NCI-H2227 (cell line): ENCODE data around the gene MRPS34.

Experiments
- DNase-seq: peaks from one replicate; lab custom pipeline; 2025; ENCODE audit not compliant: unreplicated experiment; lab: John Stamatoyannopoulos, UW

MRPS34 gene

DNA sequence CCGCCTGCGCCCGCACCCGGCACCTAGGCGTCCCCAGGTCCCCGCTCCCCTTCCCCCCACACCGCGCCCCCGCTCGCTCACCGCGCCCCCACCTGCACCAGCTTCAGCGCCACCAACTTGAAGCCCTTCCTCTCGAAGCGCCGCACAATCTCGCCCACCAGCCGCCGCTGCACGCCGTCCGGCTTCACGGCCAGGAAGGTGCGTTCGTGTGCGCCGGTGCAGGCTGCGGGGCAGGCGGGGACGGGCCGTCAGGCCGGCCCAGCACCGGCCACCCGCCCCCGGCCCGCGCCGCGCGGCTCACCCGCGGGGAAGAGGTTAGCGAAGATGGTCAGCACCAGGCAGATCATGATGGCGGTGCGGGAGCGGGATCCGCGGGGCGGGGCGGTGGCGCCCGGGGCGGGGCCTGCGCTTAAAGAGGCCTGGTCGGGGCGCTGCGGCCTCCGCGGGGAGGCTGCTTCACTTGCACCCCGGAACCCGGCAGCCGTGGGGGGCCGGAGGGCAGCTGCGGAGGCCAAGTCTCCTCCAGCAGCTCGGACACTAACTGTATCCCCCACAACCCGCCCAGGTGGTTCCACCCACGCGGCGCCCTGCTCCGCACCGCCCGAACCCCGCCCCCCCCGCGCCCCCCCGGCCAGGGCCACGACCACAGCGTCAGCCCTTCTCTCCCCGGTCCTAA, 1.6 kb downstream of the MRPS34 start, which contains the start of gene NME3:
TSS of gene NME3 (minus strand) at position 356 of the 676 bp plus-strand sequence. CDS start at position 347, 9 bp downstream.
- peak; percentile 68 for DNase-seq

DNA sequence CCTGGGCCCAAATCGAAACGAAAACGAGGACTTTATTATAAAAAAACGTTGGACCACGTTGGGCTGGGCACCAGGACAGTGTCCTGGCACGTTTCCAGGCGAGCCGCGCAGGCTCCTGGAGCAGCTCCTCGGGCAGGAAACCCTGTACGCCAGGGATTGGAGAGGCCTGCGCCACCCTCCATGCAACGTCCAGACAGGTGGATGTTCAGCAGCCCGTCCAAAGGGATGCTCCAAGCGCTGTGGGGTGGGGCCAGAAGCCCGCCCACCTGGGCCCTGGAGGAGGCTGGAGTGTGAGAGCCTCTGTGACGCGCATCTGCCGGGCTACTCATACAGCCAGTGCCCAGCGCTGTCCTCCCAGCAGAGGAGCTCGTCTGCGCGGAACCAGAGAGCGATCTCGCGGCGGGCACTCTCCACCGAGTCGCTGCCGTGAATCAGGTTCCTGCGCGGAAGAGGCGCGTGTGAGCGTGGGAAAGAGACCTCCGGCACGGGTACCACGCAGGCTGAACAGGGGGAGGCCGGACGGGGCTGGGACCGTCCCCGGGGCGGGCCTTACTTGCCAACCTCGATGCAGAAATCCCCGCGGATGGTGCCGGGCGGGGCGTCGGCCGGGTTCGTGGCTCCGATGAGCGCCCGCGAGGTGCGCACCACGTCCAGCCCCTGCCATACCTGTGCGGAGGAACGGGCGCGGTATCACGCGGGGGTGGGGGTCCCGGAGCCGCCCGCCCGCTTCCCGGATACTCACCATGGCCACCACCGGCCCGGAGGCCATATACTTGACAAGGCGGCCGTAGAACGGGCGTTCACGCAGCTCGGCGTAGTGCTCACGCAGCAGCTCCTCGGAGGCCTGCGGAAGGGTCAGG, 2.4 kb downstream of the MRPS34 start:
- peak; percentile 84 for DNase-seq

DNA sequence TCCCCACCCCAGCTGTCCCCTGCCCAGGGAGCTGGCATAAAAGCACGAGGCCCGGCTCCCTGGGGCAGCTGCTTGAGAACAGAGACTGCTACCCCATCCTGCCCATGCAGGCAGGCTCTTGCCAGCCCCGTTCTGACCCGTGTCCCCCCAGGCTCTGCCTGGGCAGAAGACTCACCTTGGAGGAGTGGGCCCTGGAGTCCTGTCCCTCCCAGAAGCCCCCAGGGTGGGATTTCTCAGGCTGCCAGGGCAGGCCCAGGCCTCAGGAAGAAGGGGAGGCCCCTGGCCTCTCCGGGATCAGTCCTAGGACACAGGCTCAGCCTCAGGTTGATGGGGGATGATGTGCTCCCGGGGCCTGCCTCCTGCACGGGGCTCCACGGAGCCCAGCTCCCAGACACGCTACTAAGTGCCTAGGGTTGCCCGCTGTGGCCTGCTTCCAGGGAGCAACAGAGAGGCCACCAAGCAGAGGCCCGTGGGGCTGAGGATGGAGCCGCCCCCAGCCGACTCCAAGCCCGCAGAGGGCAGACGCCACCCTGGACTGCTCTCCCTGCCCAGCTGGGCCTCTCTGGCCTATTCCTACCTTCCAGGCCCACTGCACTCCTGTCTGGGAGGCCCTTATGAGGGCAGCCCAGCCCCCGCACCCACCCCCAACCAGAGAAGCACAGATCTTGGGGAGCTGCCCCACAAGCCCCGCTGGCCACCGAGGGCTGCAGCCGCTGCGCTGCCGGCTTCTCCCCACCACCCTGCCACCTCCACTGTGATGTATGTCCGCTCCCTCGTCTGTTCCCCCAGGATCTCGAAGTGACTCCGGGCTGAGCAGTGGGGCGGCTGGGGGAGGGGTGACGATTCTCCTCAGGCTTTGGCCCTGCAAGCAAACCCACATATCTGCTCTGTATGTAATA, 3.3 kb downstream of the MRPS34 start:
- DNase-seq: no peak

DNA sequence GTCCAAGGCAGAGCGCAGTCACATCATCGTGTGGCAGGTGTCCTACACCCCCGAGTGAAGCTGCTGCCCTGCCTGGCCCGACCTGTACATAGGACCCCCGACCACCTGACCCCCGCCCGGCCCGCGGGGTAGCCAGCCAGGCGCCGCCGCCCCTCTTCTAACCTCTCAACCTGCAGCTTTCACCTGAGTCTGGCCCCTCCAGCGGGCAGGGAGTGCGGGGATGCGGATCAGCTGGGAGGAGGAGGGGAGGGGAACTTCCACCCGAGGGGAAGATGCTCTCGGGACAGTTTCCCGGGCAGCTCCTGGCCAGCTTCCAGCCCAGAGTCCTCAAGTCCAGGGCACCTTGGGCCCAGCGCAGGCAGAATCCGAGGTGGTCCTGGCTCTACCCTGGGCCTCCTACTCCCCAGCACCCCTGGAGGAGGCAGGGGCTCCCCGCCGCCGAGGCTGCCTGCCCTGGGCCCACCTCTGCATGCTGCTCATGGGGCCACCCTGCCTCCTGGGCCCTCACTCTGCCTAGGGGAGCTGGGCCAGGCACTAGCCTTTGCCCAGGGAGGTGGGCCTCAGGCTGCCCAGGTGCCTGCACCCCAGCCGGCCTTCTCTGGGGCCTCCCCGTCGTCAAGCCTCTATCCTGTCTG, 4.0 kb downstream of the MRPS34 start:
- no peak for DNase-seq

DNA sequence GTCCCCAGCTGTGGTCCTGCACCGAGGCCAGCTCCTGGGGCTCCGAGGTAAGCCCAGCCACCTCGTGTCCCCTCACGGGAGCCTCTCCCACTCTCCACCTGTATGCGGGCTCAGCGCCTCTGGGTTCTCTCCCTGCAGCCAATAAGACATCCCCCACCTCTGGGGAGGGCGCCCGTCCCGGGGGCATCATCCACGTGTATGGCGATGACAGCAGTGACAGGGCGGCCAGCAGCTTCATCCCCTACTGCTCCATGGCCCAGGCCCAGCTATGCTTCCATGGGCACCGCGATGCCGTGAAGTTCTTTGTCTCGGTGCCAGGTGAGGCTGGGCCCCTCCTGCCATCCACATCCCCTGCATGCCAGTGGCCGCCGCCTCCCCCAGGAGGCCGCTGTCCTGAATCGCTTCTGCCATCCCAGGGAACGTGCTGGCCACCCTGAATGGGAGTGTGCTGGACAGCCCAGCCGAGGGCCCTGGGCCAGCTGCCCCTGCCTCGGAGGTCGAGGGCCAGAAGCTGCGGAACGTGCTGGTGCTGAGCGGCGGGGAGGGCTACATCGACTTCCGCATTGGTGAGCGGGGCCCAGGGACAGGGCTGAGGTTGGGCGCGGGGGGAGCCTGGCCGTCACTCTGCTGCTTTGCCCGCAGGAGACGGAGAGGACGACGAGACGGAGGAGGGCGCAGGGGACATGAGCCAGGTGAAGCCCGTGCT, 4.7 kb downstream of the MRPS34 start:
- no peak for DNase-seq

DNA sequence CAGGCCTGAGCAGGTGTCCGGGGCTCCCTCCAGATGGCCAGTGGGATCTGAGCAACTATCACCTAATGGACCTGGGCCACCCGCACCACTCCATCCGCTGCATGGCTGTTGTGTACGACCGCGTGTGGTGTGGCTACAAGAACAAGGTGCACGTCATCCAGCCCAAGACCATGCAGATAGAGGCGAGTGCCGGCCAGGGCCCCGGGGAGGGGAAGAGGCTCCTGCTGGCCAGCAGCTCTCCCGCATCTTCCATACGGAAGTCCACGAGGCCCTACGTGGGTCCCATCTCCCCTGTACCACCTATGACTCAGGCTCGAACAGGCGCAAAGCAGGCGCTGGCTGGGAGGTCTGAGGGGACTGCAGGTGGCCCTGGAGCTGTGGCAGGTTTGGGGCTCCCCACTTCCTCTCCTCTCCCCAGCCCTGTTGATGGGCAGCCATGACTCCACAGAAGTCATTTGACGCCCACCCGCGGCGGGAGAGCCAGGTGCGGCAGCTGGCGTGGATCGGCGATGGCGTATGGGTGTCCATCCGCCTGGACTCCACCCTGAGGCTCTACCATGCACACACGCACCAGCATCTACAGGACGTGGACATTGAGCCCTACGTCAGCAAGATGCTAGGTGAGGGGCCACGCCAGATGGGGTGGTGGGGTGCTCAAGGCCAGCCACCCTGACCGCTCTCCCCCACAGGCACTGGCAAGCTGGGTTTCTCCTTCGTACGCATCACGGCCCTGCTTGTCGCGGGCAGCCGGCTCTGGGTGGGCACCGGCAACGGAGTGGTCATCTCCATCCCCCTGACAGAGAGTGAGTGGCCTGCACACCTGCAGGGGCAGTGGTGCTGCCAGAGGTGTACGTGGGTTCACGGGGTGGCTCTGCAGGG, 5.6 kb downstream of the MRPS34 start:
- no peak for DNase-seq

DNA sequence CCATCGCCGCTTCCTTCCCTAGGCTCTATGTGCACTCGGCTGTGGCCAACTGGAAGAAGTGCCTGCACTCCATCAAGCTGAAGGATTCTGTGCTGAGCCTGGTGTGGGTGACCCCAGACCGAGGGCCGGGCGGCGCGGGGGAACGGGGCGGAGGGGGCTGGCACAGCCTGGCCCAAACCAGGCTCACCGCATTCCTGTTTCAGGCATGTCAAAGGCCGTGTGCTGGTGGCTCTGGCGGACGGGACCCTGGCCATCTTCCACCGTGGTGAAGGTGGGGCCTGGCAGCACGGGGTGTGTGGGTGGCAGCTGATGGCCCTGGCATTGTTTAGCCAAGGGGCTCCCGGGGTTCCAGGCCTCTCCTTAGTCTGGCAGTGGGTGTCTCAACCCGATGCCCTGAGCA, 6.2 kb downstream of the MRPS34 start:
- no peak for DNase-seq

DNA sequence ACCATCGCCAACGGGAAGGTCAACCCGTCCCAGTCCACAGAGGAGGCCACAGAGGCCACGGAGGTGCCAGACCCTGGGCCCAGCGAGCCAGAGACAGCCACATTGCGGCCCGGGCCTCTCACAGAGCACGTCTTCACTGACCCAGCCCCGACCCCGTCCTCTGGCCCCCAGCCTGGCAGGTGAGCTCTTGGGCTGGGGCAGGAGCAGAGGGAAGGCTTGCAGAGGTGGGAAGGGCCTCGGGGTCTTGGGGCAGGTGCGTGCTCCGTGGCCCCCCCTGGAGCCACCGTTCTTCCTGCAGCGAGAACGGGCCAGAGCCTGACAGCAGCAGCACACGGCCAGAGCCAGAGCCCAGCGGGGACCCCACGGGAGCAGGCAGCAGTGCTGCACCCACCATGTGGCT, 6.7 kb downstream of the MRPS34 start:
- no peak for DNase-seq

DNA sequence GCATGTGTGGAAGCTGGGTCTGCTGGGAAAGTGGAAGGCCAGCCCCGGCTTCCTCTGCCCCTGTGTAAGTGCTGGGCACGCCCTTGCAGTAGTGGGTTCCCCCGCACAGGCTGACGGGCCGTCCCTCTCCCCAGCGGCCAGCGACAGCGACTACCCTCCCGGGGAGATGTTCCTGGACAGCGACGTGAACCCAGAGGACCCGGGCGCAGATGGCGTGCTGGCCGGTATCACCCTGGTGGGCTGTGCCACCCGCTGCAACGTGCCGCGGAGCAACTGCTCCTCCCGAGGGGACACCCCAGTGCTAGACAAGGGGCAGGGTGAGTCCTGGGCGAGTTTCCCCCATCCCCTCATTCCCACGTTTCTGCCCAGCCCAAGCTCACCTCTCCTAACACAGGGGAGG, 7.1 kb downstream of the MRPS34 start:
- no peak for DNase-seq

DNA sequence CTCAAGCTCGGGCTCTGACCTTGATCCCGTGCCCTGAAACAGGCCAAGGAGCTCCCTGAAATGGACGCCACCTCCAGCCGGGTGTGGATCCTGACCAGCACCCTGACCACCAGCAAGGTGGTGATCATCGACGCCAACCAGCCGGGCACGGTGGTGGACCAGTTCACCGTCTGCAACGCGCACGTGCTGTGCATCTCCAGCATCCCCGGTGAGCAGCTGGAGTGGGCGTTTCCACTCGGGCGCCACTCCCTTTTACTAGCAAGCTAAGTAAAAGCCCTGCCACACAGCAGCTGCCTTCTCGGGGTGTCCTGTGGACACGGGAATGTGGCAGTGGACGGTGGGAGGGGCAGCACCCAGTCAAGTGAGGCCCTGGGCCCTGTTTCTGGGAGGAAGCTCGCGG, 8.0 kb downstream of the MRPS34 start:
- DNase-seq: no peak

DNA sequence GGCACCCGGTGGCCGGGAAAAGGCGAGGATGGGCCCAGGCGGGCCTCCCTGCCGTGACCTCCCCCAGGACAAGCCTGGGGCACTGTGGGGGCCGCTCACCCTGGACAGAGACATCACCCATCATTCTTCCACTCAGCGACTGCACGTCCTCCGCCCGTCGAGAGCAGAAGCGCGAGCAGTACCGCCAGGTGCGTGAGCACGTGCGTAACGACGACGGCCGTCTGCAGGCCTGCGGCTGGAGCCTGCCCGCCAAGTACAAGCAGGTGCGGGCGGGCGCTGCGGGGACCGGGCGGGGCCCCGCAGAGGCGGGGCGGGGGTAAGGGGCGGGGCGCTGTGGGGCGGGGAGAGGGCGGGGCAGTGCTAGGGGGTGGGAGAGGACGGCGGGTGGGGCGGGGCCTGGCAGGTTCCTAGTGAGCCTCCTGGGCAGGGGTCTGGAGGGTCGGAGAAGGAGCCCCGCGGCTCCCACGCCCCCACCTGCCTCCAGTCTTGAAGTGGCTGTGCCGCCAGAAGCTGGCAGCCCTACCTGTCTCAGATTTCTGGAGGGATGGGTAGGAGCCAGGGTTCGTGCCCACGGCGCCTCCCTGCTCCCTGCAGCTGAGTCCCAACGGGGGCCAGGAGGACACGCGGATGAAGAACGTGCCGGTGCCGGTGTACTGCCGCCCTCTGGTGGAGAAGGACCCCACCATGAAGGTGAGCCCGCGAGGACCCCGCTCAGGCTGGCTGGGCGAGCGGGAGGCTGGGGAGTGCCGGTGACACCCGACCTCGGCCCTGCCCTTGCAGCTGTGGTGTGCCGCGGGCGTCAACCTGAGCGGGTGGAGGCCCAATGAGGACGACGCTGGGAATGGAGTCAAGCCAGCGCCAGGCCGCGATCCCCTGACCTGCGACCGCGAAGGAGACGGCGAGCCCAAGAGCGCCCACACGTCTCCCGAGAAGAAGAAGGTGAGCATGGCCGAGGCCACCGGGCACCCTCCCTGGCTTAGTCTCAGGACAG, 9.1 kb downstream of the MRPS34 start:
- DNase-seq: no peak

DNA sequence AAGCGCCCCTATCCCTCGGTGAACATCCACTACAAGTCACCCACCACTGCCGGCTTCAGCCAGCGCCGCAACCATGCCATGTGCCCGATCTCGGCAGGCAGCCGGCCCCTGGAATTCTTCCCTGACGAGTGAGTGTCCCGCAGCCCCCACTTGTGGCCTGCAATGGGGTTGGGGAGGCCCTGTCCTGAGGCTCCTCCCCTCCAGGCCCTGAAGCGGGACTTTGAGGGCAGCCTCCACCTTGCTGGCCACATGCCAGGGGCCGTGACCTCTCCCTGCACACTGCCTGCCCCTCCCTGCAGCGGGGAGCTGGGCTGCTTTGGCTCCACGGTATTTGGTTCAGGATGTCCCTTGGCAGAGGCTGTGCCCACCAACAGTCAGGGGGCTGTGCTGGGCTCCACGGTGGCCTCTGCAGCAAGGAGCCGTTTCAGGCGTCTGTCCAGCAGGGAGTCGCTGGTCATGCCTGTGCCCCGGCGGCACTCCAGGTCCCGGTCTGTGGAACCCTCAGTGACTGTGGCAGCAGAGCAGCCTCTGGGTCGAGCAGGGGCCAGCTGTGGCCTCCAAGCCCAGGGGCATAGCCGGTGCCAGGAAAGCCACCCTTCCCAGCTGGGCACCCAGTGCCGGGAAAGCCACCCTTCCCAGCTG, 9.9 kb downstream of the MRPS34 start:
- no peak for DNase-seq

DNA sequence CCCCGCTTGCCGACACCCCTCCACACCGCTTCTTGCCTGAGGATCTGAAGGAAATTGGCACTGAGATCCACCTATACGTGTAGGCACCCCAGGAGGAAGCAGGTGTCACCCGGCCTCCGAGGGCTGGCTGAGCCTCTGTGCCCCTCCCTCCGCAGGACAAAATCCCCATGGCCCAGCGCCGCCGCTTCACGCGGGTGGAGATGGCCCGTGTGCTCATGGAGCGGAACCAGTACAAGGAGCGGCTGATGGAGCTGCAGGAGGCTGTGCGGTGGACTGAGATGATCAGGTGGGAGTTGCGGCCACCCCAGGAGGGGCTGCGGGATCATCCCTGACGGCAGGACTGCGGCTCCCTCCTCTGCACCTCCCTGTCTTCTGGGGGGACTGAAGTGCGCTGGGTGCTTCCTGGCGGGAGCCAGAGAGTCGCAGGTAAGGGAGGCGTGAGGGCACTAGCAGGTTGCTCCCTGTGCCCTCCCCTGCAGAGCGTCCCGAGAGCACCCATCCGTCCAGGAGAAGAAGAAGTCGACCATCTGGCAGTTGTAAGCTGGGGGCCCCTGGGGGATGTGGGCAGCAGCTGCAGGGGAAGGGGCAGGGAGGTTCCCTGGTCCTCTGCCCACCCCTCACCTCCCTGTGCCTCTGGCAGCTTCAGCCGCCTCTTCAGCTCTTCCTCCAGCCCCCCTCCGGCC, 10.6 kb downstream of the MRPS34 start:
- DNase-seq: no peak

DNA sequence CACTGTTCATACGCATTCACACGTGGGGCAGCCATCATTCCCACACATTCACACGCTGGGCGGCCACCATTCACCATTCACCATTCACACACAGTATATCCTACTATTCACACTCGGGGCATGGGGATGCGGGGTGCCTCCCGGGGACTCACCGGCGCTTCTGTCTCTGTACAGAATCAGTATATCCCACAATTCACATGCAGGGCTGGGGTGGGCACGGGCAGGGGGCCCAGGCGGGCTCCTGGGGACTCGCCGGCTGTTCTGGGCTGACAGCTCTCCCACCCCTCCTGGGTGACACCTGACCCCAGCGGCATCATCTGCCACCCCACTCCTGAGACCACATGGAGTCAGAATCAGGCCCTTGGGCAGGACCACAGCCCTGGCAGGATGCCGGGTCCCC, 11.2 kb downstream of the MRPS34 start:
- DNase-seq: no peak

DNA sequence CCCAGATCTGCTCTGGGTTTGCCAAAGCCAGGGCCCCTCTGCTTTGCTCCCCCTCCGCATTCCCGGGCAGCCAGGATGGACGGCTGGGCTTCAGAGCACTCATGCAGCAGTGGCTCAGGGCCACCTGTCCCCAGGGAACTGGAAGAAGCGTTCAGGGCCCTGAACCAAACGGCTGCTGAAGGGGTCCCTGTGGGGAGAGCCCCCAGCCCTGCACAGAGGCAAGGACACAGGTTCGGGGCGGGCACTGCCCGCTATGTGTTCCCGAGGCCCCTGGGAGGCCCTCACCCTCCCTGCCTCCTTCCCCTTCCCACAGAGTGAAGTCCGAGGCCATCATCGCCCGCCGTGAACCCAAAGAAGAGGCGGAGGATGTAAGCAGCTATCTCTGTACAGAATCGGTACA, 12.0 kb downstream of the MRPS34 start:
- DNase-seq: no peak

DNA sequence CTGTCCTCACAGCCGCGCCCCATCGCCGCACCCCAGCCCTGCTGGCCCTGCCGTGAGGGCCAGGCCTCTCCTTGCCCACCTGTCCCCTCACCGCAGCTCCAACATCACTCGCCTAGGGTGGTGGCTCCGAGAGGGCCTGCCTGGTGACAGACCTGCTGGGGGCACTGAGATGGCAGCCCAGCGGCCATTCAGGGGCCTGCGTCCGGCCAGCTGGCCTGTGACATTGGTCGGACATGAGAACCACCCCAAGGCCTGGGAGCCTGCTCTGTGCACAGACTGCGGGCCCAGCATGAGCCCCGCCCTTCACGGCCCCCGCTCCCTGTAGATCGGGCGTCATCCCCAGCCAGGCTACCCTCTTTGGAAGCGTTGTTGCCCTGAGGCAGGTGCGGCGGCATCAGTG, 13.4 kb downstream of the MRPS34 start:
- DNase-seq: no peak

DNA sequence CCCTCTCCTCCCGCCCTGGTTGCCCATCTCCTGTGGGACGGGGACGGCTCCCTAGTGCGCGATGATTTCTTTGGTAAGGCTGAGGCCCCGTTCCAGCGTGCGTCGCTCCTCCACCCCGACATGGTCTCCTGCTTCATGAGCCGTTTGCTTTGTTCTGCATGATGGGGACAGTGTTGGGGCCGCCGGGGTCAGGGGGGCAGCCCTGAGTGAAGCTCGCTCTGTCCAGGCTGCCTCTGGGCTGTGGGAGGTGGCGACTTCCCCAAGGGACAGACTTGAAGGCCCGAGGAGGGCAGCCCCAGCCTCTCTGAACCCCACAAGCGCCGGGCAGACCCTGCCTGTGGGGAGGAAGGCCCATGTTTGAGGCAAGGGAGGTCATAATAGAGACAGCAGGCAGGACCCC, 14.0 kb downstream of the MRPS34 start:
- no peak for DNase-seq
